ENCODE measurements around the gene FMN1. TPM values are rescaled to one million over a fixed set of nuclear protein-coding genes. Genes with fewer than 3 reads are reported as not detected.

FMN1 gene
- total and polyA plus RNA-seq, 2 donors from 2014 or later, result 0.71 to 44.8 TPM

DNA sequence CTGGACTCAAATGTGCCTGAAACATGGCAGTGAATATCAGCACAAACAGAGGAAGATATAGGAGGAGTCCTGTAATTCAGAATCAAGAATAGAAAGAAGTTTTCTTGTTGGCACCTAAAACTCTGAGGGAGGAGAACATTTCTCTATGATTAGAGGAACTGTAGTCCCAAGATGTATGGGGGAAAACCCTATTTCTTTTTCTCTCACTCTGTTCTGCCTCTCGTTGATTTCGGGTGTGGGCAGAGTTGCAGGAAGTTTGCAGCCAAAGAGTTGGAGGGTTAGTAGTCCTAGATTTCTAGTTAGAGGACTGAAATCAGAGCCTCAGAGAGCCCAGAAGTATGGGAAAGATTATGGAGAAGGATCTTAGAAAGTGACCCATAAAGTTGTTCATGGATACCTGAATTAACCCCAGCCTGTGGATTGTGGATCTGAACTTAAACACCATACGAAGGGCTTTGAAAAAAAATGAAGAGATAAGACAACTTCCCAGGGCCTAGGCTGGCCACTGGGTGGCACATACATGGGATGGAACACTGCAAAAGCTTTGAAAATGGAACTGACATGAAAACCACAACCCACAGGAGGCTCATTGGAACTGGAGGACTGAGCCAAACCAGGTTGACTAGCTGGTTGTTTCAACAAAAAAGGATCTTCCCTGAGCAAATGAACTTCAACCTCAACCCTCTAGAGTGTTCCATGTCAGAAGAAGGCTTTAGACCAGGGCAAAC lies 34.6 kb downstream of the FMN1 start:
- TF ChIP-seq CTCF (IDR thresholded peaks at IDR 0.05; ENCODE audit: borderline replicate concordance, extremely low read depth, insufficient read depth), result no peak
- intact Hi-C loops (cut with DNase I), result no loop called here
- H3K9ac ChIP-seq (ENCODE audit: low read length in 3 of 3), result no peak overlapping the region

DNA sequence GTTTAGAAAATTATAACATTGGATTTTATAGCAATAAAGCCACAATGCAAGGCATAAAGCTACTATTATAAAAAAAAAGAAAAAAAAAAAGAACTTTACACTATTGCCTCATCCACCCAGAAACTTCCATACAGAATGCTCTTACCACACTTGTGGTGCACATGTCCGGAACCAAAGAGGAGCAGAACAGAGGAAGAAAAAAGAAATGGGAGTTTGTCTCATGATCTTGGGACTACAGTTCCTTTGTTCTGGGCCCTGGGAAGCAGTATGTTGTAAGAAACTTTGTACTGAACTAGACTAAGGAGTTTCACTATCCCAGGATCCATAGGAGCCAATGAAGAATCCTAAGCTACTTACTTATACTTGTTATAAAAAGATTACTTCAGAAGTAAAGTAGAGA lies 36.1 kb downstream of the FMN1 start:
- H3K4me3 ChIP-seq (ENCODE audit: low read length in 3 of 3), result no peak overlapping the region
- intact Hi-C loops (cut with DNase I), result no loop called here
- no peak overlapping the region for H3K9ac ChIP-seq (ENCODE audit: low read length in 3 of 3)
- no peak overlapping the region for H3K27ac ChIP-seq (ENCODE audit: low read depth in 2 of 2, low read length in 2 of 2)
- H3K9me3 ChIP-seq (ENCODE audit: control insufficient read depth in 2 of 3, insufficient read depth in 1 of 3, low read length in 3 of 3), result no peaks in the 10 kb centered on the region
- no peaks in the 10 kb centered on the region for H3K27me3 ChIP-seq (ENCODE audit: control insufficient read depth, insufficient read depth, low read length)
- DNase-seq (no peak), FAIRE-seq (no peak)
- no peaks in the 10 kb centered on the region for H3K4me1 ChIP-seq (ENCODE audit: control insufficient read depth in 2 of 3, insufficient read depth in 2 of 3, low read depth in 1 of 3, low read length in 3 of 3)
- H3K36me3 ChIP-seq (ENCODE audit: control insufficient read depth in 2 of 3, insufficient read depth in 3 of 3, low read length in 3 of 3), result no peaks in the 10 kb centered on the region
- no peak for TF ChIP-seq CTCF (IDR thresholded peaks at IDR 0.05; ENCODE audit: borderline replicate concordance, extremely low read depth, insufficient read depth)

More for the DNA sequence above, 34.6 kb downstream of the FMN1 start:
- DNase-seq, result no peak
- Histone ChIP-seq H3K9me3 (ENCODE audit: control insufficient read depth in 2 of 3, insufficient read depth in 1 of 3, low read length in 3 of 3) (no peaks in the 10 kb centered on the region), H3K27me3 (ENCODE audit: control insufficient read depth, insufficient read depth, low read length) (no peaks in the 10 kb centered on the region), H3K4me1 (ENCODE audit: control insufficient read depth in 2 of 3, insufficient read depth in 2 of 3, low read depth in 1 of 3, low read length in 3 of 3) (no peaks in the 10 kb centered on the region), H3K36me3 (ENCODE audit: control insufficient read depth in 2 of 3, insufficient read depth in 3 of 3, low read length in 3 of 3) (no peaks in the 10 kb centered on the region), H3K4me3 (ENCODE audit: low read length in 3 of 3) (no peak overlapping the region), H3K27ac (ENCODE audit: low read depth in 2 of 2, low read length in 2 of 2) (no peak overlapping the region)
- no peak for FAIRE-seq

DNA sequence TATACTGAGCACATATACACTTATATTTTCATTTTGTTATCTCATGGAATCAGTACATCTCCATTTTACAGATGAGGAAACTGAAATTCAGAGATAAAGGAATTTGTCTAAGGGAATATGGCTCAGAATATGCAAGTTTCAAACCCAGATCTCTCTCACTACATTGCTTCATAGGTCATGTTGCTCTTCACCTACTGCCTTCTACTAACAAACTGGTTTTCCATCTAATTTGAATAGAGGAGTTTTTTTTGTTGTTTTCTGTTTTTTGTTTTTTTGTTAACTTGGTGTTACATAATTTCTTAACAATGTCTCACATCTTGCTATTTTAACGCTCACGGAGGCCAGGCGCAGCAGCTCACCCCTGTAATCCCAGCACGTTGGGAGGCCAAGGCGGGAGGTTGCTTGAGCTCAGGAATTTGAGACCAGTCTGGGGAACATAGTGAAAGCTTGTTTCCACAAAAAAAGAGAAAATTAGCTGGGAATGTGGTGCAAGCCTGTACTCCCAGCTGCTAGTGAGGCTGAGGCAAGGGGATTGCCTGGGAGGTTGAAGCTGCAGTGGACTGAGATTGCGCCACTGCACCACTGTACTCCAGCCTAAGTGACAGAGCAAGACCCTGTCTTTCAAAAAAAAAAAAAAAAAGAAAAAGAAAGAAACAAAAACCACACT lies 37.0 kb downstream of the FMN1 start:
- H3K9me3 ChIP-seq (ENCODE audit: control insufficient read depth in 2 of 3, insufficient read depth in 1 of 3, low read length in 3 of 3), result no peaks in the 10 kb centered on the region
- H3K4me3 ChIP-seq (ENCODE audit: low read length in 3 of 3), result no peak overlapping the region
- no peak overlapping the region for H3K27ac ChIP-seq (ENCODE audit: low read depth in 2 of 2, low read length in 2 of 2)
- DNase-seq (no peak), FAIRE-seq (no peak)
- H3K27me3 ChIP-seq (ENCODE audit: control insufficient read depth, insufficient read depth, low read length), result no peaks in the 10 kb centered on the region
- no peaks in the 10 kb centered on the region for H3K4me1 ChIP-seq (ENCODE audit: control insufficient read depth in 2 of 3, insufficient read depth in 2 of 3, low read depth in 1 of 3, low read length in 3 of 3)
- H3K36me3 ChIP-seq (ENCODE audit: control insufficient read depth in 2 of 3, insufficient read depth in 3 of 3, low read length in 3 of 3), result no peaks in the 10 kb centered on the region
- no peak overlapping the region for H3K9ac ChIP-seq (ENCODE audit: low read length in 3 of 3)
- intact Hi-C loops (cut with DNase I), result no loop called here
- no peak for TF ChIP-seq CTCF (IDR thresholded peaks at IDR 0.05; ENCODE audit: borderline replicate concordance, extremely low read depth, insufficient read depth)
